Fibroblast of villous mesenchyme (primary cell): ENCODE results near the gene HS3ST3A1. TPM values are rescaled to one million over a fixed set of nuclear protein-coding genes. Genes with fewer than 3 reads are reported as not detected.
"Not testable (repeated sequence)": the region's sequence is repeated elsewhere in the genome, so short reads cannot be mapped to it uniquely, and the experiment has no call there.

Experiments
- DNase-seq: peaks from one replicate; pipeline ENCODE4 v3.0.0-alpha.2; 2010; ENCODE audit warnings: low read depth
- H3K4me3 ChIP-seq: 2 replicates; pipeline ENCODE4 v1.5.1; 2011; ENCODE audit warnings: low read depth, mild to moderate bottlenecking, low read length
- CTCF ChIP-seq: IDR thresholded peaks from 2 replicates; pipeline ENCODE4 v1.5.1; 2012; ENCODE audit warnings: low read depth, mild to moderate bottlenecking, low read length; ENCODE audit not compliant: insufficient read depth
- total RNA-seq: library from RNA; depleted of rRNA; stranded (reverse); fragments of >200 nt; gene quantifications from 2 replicates; pipeline ENCODE4 v1.2.3, GENCODE V29; 2012

HS3ST3A1 gene
- total RNA-seq, 1 donor, result 13.8 TPM

GRCh38 chr17:13503526-13503925 is 98.2 kb downstream of the HS3ST3A1 start:
- no peak for TF ChIP-seq CTCF
- no peak overlapping the region for H3K4me3 ChIP-seq
- no peak for DNase-seq

- TF ChIP-seq CTCF, result no peak
These were observed 99.5 kb downstream of the HS3ST3A1 start for GRCh38 chr17:13502263-13502662.

GRCh38 chr17:13500947-13501346 is 100.8 kb downstream of the HS3ST3A1 start:
- no peak for TF ChIP-seq CTCF
- no peak for DNase-seq

More at GRCh38 chr17:13502263-13502662, 99.5 kb downstream of the HS3ST3A1 start:
- H3K4me3 ChIP-seq, result no peak overlapping the region
- no peak for DNase-seq

DNA sequence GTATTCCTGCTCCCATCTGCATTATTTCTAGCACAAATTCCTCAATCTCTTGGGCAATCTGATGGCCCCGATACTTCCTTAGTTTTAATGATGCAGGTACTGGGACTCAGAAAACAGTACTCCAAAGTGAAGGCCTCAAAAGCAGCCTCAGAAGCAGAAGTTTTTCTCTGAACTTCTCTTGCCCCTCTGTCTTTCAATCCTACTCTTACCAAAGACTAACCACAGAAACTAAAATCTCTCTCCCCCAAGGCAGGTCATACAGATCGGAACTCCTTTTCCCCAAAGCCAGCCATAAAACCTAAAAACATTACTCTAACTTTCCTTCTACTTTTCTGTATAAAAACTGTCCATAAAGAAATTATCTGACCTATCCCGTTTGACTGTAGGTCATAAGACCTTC is 103.5 kb downstream of the HS3ST3A1 start:
- TF ChIP-seq CTCF, result no peak
- no peak for DNase-seq
- no peak overlapping the region for H3K4me3 ChIP-seq

More at GRCh38 chr17:13500947-13501346, 100.8 kb downstream of the HS3ST3A1 start:
- no peak overlapping the region for H3K4me3 ChIP-seq

DNA sequence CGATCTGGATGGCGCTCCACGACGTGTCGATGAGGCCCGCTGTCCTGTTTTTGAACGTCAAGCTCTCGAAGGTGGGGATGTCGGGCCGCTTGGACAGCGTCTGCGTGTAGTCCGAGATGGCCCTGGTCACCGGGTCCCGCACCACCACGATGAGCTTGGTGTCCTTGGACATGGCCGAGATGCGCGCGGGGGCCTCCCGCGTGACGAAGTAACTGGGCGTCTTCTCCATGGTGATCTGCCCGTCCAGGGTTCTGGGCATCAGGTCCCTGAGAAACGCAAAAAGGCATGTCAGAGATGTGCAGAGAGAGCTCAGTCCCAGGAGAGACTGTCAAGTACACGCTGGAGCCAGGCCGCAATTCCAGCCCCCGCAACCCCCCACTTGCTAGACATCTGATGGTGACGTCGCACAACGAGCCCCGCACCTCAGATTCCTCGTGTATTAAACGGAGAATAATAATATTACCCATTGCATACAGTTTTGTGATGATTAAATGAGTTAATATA is 105.1 kb downstream of the HS3ST3A1 start:
- DNase-seq, H3K4me3 ChIP-seq: not testable (repeated sequence)

DNA sequence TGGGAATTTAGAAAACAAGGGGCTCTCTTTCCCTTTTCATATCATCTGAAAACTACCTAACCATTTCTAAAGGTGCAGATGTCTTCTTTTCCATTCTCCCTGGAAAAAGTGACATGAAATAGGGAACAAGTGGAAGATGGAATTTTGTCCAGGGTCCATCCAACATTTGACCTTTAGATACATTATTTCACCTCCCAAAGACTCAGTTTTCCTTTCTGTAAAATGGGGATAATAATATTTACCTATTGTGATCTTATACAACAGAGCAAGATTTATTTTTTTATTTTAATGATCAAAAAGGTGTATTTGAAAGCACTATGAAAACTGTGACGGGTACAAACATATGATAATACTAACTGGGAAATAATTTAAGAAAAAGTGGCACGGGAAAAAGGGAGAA is 106.3 kb downstream of the HS3ST3A1 start:
- TF ChIP-seq CTCF, result no peak
- no peak overlapping the region for H3K4me3 ChIP-seq
- DNase-seq, result no peak

DNA sequence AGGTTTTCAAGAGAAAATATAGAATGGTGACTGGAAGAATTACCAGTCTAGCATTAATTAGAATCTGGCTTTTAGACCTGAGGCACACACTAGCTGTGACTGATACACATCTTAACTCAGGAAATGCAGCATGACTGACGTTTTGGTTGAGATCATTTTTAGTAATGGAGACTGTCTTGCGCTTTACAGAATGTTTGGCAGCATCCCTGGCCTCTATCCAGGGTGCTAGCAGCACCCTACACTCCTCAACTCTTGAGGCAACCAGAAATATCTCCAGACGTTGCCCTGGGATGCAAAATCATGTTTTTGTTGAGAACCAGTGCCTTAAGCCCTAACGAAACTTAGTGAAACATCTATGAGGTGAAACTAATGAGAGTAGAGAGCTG is 109.0 kb downstream of the HS3ST3A1 start:
- no peak for DNase-seq
- TF ChIP-seq CTCF, result no peak
- H3K4me3 ChIP-seq, result no peak overlapping the region
